Measurements from ENCODE around the gene ZNF117. TPM values are rescaled to one million over a fixed set of nuclear protein-coding genes. Genes with fewer than 3 reads are reported as not detected.

Gene ZNF117
- total and polyA plus RNA-seq, 2 experiments from 2014 or later = 4.8 to 20.0 TPM

DNA sequence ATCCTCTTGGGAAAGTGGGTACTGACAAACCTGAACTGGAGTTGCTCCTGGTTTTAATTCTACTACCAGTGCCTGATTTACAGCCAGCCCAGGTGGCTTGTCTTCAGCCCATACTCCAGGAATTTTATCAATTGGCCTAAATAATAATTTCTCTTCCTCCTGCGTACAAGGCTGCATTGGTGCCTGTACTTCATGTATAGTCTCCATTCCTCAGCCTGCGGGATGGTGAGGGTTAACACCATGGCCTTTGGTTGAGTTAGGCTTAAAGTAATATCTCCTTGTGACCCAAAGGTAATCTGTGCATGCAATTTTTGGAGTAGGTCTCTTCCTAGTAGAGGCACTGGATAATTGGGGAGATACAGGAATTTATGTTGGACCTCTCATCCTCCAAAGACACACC, 5.5 kb upstream of the ZNF117 start:
- Histone ChIP-seq H4K20me1 (replicated peaks; ENCODE audit: insufficient read depth) (no peaks in the 10 kb centered on the region), H3K4me2 (no peak overlapping the region), H3K4me3 (no peak overlapping the region), H3K27me3 (ENCODE audit: insufficient read depth) (no peaks in the 10 kb centered on the region), H3K9me2 (ENCODE audit: insufficient read depth) (peaks cover 20% of the 10 kb centered on the region; the same call in 1 of the 2 replicates), H3F3A (replicated peaks; ENCODE audit: low read depth) (no peaks in the 10 kb centered on the region), H2AFZ (no peak overlapping the region), H3K79me2 (replicated peaks; ENCODE audit: insufficient read depth) (peaks cover 9% of the 10 kb centered on the region), H3K36me3 (ENCODE audit: insufficient read depth) (peaks cover 3% of the 10 kb centered on the region; the same call in 1 of the 2 replicates), H3K27ac (ENCODE audit: low read depth) (no peak overlapping the region), H3K4me1 (ENCODE audit: insufficient read depth) (peaks cover 14% of the 10 kb centered on the region)
- DNase-seq (ENCODE audit: low spot score) (no peak), ATAC-seq (no peak)
- Mint-ChIP-seq H3K4me1 (peaks cover 19% of the 10 kb centered on the region), H3K27ac (no peak overlapping the region), H3K27me3 (ENCODE audit: insufficient read depth, low read depth, poor library complexity) (peaks cover 5% of the 10 kb centered on the region), H3K36me3 (ENCODE audit: low read depth) (peaks cover 96% of the 10 kb centered on the region), H3K4me3 (no peak overlapping the region; the same call in 2 of the 3 replicates), H3K9me3 (peaks cover 89% of the 10 kb centered on the region)
- TF ChIP-seq NANOG (IDR thresholded peaks at IDR 0.05; ENCODE audit: borderline replicate concordance) = no peak
- no peak for TF ChIP-seq STAT1 (IDR thresholded peaks at IDR 0.05; ENCODE audit: unreplicated experiment)
- TF ChIP-seq ZNF114 (CRISPR knock-in tag; IDR thresholded peaks at IDR 0.05) = no peak
- no peak for TF ChIP-seq ZNF331 (CRISPR knock-in tag; IDR thresholded peaks at IDR 0.05; ENCODE audit: low read depth)
- no peak for TF ChIP-seq CREB1 (CRISPR knock-in tag; IDR thresholded peaks at IDR 0.05; ENCODE audit: low read depth)
- TF ChIP-seq EZH2phosphoT487 (IDR thresholded peaks at IDR 0.05; ENCODE audit: unreplicated experiment) = no peak
- TF ChIP-seq POLR2AphosphoS5 (IDR thresholded peaks at IDR 0.05; ENCODE audit: low read depth) = no peak
- TF ChIP-seq, protein P1, sequence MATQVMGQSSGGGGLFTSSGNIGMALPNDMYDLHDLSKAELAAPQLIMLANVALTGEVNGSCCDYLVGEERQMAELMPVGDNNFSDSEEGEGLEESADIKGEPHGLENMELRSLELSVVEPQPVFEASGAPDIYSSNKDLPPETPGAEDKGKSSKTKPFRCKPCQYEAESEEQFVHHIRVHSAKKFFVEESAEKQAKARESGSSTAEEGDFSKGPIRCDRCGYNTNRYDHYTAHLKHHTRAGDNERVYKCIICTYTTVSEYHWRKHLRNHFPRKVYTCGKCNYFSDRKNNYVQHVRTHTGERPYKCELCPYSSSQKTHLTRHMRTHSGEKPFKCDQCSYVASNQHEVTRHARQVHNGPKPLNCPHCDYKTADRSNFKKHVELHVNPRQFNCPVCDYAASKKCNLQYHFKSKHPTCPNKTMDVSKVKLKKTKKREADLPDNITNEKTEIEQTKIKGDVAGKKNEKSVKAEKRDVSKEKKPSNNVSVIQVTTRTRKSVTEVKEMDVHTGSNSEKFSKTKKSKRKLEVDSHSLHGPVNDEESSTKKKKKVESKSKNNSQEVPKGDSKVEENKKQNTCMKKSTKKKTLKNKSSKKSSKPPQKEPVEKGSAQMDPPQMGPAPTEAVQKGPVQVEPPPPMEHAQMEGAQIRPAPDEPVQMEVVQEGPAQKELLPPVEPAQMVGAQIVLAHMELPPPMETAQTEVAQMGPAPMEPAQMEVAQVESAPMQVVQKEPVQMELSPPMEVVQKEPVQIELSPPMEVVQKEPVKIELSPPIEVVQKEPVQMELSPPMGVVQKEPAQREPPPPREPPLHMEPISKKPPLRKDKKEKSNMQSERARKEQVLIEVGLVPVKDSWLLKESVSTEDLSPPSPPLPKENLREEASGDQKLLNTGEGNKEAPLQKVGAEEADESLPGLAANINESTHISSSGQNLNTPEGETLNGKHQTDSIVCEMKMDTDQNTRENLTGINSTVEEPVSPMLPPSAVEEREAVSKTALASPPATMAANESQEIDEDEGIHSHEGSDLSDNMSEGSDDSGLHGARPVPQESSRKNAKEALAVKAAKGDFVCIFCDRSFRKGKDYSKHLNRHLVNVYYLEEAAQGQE (IDR thresholded peaks at IDR 0.05; ENCODE audit: unreplicated experiment) = no peak
- TF ChIP-seq, protein P2, sequence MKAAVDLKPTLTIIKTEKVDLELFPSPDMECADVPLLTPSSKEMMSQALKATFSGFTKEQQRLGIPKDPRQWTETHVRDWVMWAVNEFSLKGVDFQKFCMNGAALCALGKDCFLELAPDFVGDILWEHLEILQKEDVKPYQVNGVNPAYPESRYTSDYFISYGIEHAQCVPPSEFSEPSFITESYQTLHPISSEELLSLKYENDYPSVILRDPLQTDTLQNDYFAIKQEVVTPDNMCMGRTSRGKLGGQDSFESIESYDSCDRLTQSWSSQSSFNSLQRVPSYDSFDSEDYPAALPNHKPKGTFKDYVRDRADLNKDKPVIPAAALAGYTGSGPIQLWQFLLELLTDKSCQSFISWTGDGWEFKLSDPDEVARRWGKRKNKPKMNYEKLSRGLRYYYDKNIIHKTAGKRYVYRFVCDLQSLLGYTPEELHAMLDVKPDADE (IDR thresholded peaks at IDR 0.05) = no peak
- TF ChIP-seq, protein P3, sequence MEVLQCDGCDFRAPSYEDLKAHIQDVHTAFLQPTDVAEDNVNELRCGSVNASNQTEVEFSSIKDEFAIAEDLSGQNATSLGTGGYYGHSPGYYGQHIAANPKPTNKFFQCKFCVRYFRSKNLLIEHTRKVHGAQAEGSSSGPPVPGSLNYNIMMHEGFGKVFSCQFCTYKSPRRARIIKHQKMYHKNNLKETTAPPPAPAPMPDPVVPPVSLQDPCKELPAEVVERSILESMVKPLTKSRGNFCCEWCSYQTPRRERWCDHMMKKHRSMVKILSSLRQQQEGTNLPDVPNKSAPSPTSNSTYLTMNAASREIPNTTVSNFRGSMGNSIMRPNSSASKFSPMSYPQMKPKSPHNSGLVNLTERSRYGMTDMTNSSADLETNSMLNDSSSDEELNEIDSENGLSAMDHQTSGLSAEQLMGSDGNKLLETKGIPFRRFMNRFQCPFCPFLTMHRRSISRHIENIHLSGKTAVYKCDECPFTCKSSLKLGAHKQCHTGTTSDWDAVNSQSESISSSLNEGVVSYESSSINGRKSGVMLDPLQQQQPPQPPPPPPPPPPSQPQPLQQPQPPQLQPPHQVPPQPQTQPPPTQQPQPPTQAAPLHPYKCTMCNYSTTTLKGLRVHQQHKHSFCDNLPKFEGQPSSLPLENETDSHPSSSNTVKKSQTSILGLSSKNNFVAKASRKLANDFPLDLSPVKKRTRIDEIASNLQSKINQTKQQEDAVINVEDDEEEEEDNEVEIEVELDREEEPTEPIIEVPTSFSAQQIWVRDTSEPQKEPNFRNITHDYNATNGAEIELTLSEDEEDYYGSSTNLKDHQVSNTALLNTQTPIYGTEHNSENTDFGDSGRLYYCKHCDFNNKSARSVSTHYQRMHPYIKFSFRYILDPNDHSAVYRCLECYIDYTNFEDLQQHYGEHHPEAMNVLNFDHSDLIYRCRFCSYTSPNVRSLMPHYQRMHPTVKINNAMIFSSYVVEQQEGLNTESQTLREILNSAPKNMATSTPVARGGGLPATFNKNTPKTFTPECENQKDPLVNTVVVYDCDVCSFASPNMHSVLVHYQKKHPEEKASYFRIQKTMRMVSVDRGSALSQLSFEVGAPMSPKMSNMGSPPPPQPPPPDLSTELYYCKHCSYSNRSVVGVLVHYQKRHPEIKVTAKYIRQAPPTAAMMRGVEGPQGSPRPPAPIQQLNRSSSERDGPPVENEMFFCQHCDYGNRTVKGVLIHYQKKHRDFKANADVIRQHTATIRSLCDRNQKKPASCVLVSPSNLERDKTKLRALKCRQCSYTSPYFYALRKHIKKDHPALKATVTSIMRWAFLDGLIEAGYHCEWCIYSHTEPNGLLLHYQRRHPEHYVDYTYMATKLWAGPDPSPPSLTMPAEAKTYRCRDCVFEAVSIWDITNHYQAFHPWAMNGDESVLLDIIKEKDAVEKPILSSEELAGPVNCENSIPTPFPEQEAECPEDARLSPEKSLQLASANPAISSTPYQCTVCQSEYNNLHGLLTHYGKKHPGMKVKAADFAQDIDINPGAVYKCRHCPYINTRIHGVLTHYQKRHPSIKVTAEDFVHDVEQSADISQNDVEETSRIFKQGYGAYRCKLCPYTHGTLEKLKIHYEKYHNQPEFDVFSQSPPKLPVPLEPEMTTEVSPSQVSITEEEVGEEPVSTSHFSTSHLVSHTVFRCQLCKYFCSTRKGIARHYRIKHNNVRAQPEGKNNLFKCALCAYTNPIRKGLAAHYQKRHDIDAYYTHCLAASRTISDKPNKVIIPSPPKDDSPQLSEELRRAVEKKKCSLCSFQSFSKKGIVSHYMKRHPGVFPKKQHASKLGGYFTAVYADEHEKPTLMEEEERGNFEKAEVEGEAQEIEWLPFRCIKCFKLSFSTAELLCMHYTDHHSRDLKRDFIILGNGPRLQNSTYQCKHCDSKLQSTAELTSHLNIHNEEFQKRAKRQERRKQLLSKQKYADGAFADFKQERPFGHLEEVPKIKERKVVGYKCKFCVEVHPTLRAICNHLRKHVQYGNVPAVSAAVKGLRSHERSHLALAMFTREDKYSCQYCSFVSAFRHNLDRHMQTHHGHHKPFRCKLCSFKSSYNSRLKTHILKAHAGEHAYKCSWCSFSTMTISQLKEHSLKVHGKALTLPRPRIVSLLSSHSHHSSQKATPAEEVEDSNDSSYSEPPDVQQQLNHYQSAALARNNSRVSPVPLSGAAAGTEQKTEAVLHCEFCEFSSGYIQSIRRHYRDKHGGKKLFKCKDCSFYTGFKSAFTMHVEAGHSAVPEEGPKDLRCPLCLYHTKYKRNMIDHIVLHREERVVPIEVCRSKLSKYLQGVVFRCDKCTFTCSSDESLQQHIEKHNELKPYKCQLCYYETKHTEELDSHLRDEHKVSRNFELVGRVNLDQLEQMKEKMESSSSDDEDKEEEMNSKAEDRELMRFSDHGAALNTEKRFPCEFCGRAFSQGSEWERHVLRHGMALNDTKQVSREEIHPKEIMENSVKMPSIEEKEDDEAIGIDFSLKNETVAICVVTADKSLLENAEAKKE (CRISPR knock-in tag; IDR thresholded peaks at IDR 0.05) = no peak
- no peak for TF ChIP-seq EZH2 (IDR thresholded peaks at IDR 0.05; ENCODE audit: low read depth, unreplicated experiment)
- TF ChIP-seq JUNB (IDR thresholded peaks at IDR 0.05; ENCODE audit: unreplicated experiment) = no peak
- TF ChIP-seq, protein P4, sequence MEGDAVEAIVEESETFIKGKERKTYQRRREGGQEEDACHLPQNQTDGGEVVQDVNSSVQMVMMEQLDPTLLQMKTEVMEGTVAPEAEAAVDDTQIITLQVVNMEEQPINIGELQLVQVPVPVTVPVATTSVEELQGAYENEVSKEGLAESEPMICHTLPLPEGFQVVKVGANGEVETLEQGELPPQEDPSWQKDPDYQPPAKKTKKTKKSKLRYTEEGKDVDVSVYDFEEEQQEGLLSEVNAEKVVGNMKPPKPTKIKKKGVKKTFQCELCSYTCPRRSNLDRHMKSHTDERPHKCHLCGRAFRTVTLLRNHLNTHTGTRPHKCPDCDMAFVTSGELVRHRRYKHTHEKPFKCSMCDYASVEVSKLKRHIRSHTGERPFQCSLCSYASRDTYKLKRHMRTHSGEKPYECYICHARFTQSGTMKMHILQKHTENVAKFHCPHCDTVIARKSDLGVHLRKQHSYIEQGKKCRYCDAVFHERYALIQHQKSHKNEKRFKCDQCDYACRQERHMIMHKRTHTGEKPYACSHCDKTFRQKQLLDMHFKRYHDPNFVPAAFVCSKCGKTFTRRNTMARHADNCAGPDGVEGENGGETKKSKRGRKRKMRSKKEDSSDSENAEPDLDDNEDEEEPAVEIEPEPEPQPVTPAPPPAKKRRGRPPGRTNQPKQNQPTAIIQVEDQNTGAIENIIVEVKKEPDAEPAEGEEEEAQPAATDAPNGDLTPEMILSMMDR (conservative IDR thresholded peaks at IDR 0.05; ENCODE audit: low read depth in 2 of 2) = no peak

Data from GM23338 (cell line).